ENCODE results near the gene STARD3. TPM values are rescaled to one million over a fixed set of nuclear protein-coding genes. Genes with fewer than 3 reads are reported as not detected.

The STARD3 gene
- total RNA-seq, 2 donors from 2014 or later: 59.8 to 76.0 TPM

- H3K36me3 Mint-ChIP-seq (ENCODE audit: low read depth): no peaks in the 10 kb centered on the region
- no peak overlapping the region for H3K27ac Mint-ChIP-seq
- ATAC-seq (replicated peaks): no peak
- H3K9me3 Mint-ChIP-seq: no peaks in the 10 kb centered on the region
- H3K4me1 Mint-ChIP-seq: peaks cover 6% of the 10 kb centered on the region
- H3K27me3 Mint-ChIP-seq: no peaks in the 10 kb centered on the region
- no peak overlapping the region for H3K4me3 Mint-ChIP-seq
Observed at GRCh38 chr17:39711851-39712250, 74.9 kb downstream of the STARD3 start.

Other genes with a start within 250 kb of the STARD3 start
- 10 to 100 TPM; 20.2 to 20.7 TPM for gene FBXL20, start 235.5 kb upstream of the STARD3 start, total RNA-seq
- 10 to 100 TPM; 50.4 to 69.0 TPM for gene MED1, start 185.9 kb upstream of the STARD3 start, total RNA-seq
- gene CDK12, start 175.7 kb upstream of the STARD3 start, total RNA-seq: 10 to 100 TPM; 63.7 to 81.9 TPM
- gene NEUROD2, start 29.2 kb upstream of the STARD3 start, total RNA-seq: not detected
- not detected for gene PPP1R1B, start 10.2 kb upstream of the STARD3 start, total RNA-seq
- gene TCAP, start 28.2 kb downstream of the STARD3 start, total RNA-seq: 1 to 10 TPM; 2.0 to 2.5 TPM
- not detected for gene PNMT, start 31.3 kb downstream of the STARD3 start, total RNA-seq
- gene PGAP3, start 50.9 kb downstream of the STARD3 start, total RNA-seq: 10 to 100 TPM in 1 of 2 donors, 1 to 10 TPM in 1; 5.9 to 14.8 TPM
- 1 to 10 TPM; 3.4 to 5.9 TPM for gene ERBB2, start 62.9 kb downstream of the STARD3 start, total RNA-seq
- gene MIEN1, start 93.4 kb downstream of the STARD3 start, total RNA-seq: 10 to 100 TPM; 24.6 to 45.2 TPM
- under 1 TPM in 1 of 2 donors, not detected in 1; 0.40 TPM for gene GRB7, start 100.8 kb downstream of the STARD3 start, total RNA-seq
- gene IKZF3, start 227.2 kb downstream of the STARD3 start, total RNA-seq: 100 to 1,000 TPM in 1 of 2 donors, 10 to 100 TPM in 1; 55.0 to 119 TPM
- under 1 TPM; 0.53 to 0.67 TPM for gene ZPBP2, start 231.1 kb downstream of the STARD3 start, total RNA-seq

Measured in activated T-helper 17 cell treated with anti-CD3 and anti-CD28 coated beads, Interleukin-2, amount 50 U/mL, for 72 hours (primary cell).